ENCODE measurements around the gene ING5.

Gene ING5

DNA sequence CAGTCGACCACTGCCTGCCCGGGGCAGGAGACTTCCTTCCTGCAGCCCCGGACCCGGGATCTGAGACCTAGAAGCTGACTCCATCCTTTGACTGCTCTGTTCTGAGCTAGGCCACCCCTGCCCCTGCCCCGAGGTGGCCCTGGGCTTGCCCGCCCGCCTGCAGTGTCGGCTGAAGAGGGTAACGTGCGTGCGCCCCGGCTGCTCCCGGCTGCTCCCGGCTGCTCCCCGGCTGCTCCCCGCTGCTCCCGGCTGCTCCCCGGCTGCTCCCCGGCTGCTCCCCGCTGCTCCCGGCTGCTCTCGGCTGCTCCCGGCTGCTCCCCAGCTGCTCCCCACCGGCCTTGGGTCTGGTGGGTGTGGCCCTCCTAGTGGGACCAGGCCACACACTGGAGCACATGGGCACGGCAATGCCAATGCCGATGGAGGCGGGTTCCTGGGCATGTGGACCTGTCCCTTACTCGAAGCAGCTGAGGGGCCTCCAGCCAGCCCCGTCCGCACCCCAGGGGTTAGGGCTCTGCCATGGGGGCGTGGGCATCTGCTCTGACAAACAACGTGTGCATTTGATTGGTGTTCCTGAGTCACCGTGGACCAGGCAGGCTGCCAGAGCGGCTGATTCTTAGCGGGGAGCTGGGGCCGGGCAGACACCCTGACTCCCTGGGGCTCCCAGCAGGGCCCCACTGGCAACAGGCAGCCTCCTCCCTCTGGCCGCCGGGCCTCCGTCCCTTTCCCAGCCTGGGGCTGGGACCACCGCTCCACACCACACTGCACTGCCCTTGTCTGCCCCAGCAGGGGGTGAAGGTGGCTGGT is 72.8 kb downstream of the ING5 start:
- Histone ChIP-seq H3K36me3 (ENCODE audit: control insufficient read depth, insufficient read depth, low read length) (no peaks in the 10 kb centered on the region), H3K27ac (ENCODE audit: low read depth, low read length) (no peak overlapping the region), H3K9ac (ENCODE audit: low read length) (no peak overlapping the region), H3K4me3 (ENCODE audit: low read length) (peak overlapping the region; percentile 21), H3K4me1 (ENCODE audit: control insufficient read depth, insufficient read depth, low read length) (no peaks in the 10 kb centered on the region), H3K27me3 (ENCODE audit: control insufficient read depth, insufficient read depth, low read length) (peaks cover 2% of the 10 kb centered on the region)

DNA sequence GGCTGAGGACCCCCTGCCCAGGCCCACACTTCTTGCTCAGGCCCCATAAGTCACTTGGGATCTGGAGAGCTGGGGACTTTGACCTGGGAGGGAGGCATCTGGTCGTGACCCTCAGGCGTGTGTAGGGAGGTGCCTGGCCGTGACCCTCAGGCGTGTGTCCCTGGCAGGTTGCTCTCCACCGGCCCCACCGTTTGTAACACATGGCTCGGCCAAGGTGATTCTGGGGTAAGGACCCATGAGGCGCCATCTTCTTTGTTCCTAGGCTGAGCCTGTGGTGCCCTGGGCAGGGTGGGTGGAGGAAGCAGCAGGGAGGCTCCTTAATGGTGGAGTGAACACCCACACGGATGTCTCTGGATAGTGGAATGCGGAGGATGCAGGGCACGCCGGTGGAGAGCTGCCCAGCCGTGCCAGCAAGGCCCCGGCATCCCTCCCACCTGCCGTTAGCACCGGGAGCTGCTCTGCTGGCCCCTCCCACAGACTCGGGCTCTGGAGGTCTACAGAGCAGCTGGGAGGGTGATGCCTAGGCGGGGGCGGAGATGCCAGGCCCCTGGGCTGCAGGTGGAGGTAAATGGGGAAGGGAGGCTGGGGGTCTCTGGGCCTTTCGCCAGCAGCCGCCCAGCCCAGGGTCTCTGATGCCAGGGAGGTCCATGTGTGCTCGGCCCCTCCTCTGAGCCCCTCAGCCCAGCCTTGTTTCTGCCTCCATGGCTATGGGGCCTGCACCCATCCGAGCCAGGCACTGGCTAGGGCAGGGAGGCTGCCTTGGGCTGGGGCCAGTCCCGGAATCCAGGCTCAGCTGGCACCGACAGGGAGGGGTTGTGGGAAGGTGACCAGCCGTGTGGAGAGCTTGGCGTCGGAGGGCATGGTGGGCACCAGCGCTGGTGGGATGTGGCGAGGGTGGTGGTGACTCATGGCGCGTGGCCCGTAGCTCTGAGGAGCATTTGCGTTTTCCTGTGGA is 73.7 kb downstream of the ING5 start:
- H3K27me3 ChIP-seq (ENCODE audit: control insufficient read depth, insufficient read depth, low read length), result peaks cover 2% of the 10 kb centered on the region
- no peak overlapping the region for H3K4me3 ChIP-seq (ENCODE audit: low read length)
- no peaks in the 10 kb centered on the region for H3K4me1 ChIP-seq (ENCODE audit: control insufficient read depth, insufficient read depth, low read length)
- no peaks in the 10 kb centered on the region for H3K36me3 ChIP-seq (ENCODE audit: control insufficient read depth, insufficient read depth, low read length)
- H3K27ac ChIP-seq (ENCODE audit: low read depth, low read length), result no peak overlapping the region
- H3K9ac ChIP-seq (ENCODE audit: low read length), result no peak overlapping the region

DNA sequence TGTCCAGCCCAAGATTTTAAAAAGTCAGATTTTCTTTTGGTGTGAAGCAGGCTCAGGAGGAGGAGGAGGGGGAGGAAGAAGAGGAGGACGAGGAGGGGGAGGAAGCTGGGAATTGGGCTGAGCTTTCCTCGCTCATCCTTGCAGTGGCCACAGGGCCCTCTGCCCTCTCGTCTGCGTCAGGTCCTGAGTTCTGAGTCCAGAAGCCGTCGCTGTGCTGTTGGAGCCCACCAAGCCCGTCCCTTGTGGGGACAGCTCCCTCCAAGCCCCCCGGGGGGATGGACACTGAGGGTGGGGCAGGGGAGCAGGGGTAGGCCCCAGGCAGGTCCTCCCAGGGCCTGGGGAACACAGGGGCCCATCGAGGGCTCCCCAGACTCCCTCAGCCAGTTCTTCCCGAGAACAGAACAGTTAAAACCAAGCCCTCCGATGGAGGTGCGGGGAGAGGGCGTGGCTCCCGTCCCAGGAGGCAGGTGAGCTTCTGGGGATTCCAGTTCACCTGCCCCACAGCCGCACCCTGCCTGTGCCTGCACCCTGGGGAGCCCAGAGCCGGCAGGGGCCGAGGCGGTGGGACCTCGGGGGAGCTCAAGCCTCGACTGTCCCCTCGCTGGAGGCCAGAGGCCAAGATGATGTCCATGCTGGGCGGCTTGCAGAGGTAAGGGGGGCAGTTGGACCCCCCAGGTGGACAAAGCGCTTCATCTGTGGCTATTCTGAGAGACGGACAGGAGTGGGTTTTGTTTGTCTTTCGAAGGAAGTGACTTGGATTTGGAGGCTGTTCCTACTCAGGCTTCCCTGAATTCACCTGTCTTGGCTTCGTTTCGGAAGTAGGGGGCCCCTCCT is 74.7 kb downstream of the ING5 start, which contains the start of gene GAL3ST2:
Gene GAL3ST2, plus strand, starts transcription at position 487 of the 834 bp plus-strand sequence. Its CDS starts 134 bp downstream, at position 621.
- peaks cover 2% of the 10 kb centered on the region for H3K27me3 ChIP-seq (ENCODE audit: control insufficient read depth, insufficient read depth, low read length)
- H3K4me1 ChIP-seq (ENCODE audit: control insufficient read depth, insufficient read depth, low read length), result no peaks in the 10 kb centered on the region
- no peak within 1 kb of the TSS for H3K27ac ChIP-seq (ENCODE audit: low read depth, low read length)
- H3K4me3 ChIP-seq (ENCODE audit: low read length), result peak within 1 kb of the TSS; percentile 55
- no peak within 1 kb of the TSS for H3K9ac ChIP-seq (ENCODE audit: low read length)
- no peaks in the 10 kb centered on the region for H3K36me3 ChIP-seq (ENCODE audit: control insufficient read depth, insufficient read depth, low read length)

DNA sequence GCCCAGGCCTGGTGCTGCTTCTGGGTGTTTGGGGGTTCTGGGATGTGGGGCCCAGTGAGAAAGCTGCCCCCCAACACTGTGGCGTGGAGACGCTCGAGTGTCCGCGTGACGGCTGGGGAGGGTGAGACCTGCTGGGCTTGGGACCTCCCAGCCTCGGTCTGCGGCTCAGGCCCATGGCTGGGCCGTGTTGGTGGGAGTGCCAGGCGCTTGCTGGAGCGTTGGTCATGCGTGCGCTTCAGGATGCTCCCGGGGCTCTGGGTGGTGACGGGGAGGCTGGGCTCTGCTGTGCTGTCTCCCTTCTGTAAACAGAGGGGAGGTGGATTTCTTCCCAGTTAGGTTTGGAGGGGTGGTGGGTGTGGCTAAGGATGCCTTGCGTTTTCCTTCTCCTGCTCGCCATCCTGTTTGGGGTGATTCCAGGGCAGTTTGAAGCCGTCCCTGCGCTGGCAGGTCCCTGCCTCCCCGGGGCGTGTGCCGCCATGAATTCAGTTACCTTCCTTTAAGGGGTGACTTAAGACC is 75.4 kb downstream of the ING5 start:
- Histone ChIP-seq H3K9ac (ENCODE audit: low read length) (no peak overlapping the region), H3K27ac (ENCODE audit: low read depth, low read length) (no peak overlapping the region), H3K27me3 (ENCODE audit: control insufficient read depth, insufficient read depth, low read length) (peaks cover 2% of the 10 kb centered on the region), H3K36me3 (ENCODE audit: control insufficient read depth, insufficient read depth, low read length) (no peaks in the 10 kb centered on the region), H3K4me1 (ENCODE audit: control insufficient read depth, insufficient read depth, low read length) (no peaks in the 10 kb centered on the region), H3K4me3 (ENCODE audit: low read length) (peak overlapping the region; percentile 55)

DNA sequence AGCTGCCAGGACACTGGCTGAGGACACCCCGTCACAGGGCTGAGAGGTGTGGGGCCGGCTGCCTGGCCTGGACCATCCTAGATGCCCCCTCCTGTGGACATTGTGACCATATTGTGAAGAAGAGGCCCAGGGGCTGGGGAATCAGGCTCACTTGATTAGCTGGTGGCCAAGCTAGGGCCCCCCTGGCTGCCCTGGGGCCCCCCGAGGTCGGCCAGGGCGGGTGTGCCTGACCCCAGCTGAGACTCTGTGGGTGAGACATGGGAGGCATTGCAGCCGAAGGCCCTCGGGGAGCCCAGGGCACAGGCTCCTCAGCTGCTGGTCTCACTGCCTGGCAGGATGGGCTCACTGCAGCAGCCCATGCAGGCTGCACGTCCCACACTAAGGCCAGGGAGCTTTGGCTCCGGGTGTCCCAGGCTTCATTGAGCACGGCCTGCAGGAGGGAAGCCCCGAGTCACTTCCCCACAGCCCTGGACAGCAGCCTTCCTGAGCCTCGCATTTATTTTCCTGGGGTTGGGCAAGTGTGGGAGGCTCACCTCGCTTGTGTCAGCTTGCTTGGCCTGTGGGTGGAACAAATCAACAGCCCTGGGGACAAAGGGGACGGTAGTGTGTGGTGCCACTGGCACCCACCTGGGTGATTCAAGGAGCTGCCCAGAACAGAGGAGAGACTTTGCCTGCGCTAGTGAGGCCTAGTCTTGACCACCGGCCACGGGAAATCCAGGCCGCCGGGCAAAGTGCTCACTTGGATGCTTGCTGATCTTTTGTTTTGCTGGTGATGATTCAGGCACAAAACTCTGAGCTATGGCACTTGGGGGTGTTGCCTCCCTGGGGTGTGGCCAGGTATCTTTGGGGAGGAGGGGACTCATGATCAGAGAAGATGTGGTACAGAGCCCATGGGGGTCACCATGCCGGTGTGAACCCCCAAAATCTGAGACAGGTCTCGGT is 76.1 kb downstream of the ING5 start:
- Histone ChIP-seq H3K27ac (ENCODE audit: low read depth, low read length) (no peak overlapping the region), H3K27me3 (ENCODE audit: control insufficient read depth, insufficient read depth, low read length) (peaks cover 2% of the 10 kb centered on the region), H3K4me3 (ENCODE audit: low read length) (peak overlapping the region; percentile 55), H3K9ac (ENCODE audit: low read length) (no peak overlapping the region), H3K4me1 (ENCODE audit: control insufficient read depth, insufficient read depth, low read length) (no peaks in the 10 kb centered on the region), H3K36me3 (ENCODE audit: control insufficient read depth, insufficient read depth, low read length) (no peaks in the 10 kb centered on the region)

All from rectal smooth muscle tissue (tissue), 1 donor.